A673 (cell line): ENCODE measurements around the gene DLG2.

ENCODE experiments used
- CTCF ChIP-seq: fragments of 300-800, 200-600 bp; sonication (generic); conservative IDR thresholded peaks from 2 replicates; pipeline ENCODE4 v1.5.1; 2017; ENCODE audit warnings: low read depth, mild to moderate bottlenecking, antibody characterized with exemption, low read length, moderate library complexity, mixed read lengths
- EZH2 ChIP-seq: fragments of 200-600 bp; sonication (generic); IDR thresholded peaks from 2 replicates; pipeline ENCODE4 v1.6.1; 2017; ENCODE audit warnings: borderline replicate concordance, low read depth, mild to moderate bottlenecking, mixed read lengths, antibody characterized with exemption, low read length; ENCODE audit not compliant: poor library complexity, severe bottlenecking

DNA sequence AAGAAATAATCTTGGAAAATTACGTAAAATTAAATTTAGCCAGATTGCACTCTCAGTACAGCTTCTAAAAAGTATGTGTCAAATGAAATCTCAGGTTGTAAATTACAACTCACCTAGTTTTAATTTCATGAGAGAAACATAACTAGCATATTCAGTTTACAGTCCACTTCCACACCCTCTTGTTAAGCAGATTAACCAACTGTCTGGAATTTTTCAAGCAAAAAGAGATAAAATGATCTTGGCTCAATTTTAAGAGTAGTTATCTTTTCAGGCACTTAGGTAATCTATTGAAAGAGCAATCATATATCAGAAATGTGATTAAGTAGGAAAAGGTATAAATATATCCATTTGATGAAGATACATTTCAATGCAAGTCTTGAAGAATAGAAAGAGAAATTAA lies 1412.6 kb downstream of the DLG2 start:
- no peak for TF ChIP-seq CTCF
- TF ChIP-seq EZH2 = no peak
